Activated naive CD4-positive, alpha-beta T cell treated with anti-CD3 and anti-CD28 coated beads, Interleukin-2, amount 10 ng/mL, durations not matched to agents 7 days and 5 days (primary cell): ENCODE measurements around the gene GRIK4.

Experiments
- CTCF ChIA-PET: fragments of 350-600 bp; sonication (Branson Sonifier 250); formaldehyde crosslinking; loops from one replicate; lab custom pipeline; 2021; ENCODE audit warnings: antibody characterized with exemption; lab: Charles Lee
- DNase-seq: peaks from one replicate; pipeline ENCODE4 v3.0.0-alpha.2; 2020
- H3K27ac Mint-ChIP-seq: one replicate; pipeline ENCODE4 v1.8.0; 2021; ENCODE audit warnings: mild to moderate bottlenecking, moderate library complexity, mixed read lengths
- H3K27me3 Mint-ChIP-seq: one replicate; pipeline ENCODE4 v1.8.0; 2021; ENCODE audit warnings: mild to moderate bottlenecking, mixed read lengths
- H3K36me3 Mint-ChIP-seq: one replicate; pipeline ENCODE4 v1.8.0; 2021; ENCODE audit warnings: mixed read lengths
- H3K4me1 Mint-ChIP-seq: one replicate; pipeline ENCODE4 v1.8.0; 2021; ENCODE audit warnings: mixed read lengths
- H3K4me3 Mint-ChIP-seq: one replicate; pipeline ENCODE4 v1.8.0; 2021; ENCODE audit warnings: mild to moderate bottlenecking, moderate library complexity, mixed read lengths
- H3K9me3 Mint-ChIP-seq: one replicate; pipeline ENCODE4 v1.8.0; 2021; ENCODE audit warnings: mixed read lengths

Gene GRIK4

GRCh38 chr11:120819003-120819402, 307.5 kb downstream of the GRIK4 start:
- Mint-ChIP-seq H3K36me3 (no peaks in the 10 kb centered on the region), H3K4me3 (no peak overlapping the region), H3K27ac (no peak overlapping the region), H3K27me3 (peaks cover 38% of the 10 kb centered on the region), H3K4me1 (no peaks in the 10 kb centered on the region), H3K9me3 (no peaks in the 10 kb centered on the region)
- CTCF ChIA-PET, result interaction anchor here (0.7 kb wide), 1 partner anchor 17 kb away, joined by 3 read pairs; no protein-coding TSS in a partner anchor
- no peak for DNase-seq

GRCh38 chr11:120819437-120820365, 308.2 kb downstream of the GRIK4 start:
- CTCF ChIA-PET, result no interaction called here
- no peak for DNase-seq
- peaks cover 38% of the 10 kb centered on the region for H3K27me3 Mint-ChIP-seq
- no peaks in the 10 kb centered on the region for H3K9me3 Mint-ChIP-seq
- H3K4me3 Mint-ChIP-seq, result no peak overlapping the region
- H3K4me1 Mint-ChIP-seq, result no peaks in the 10 kb centered on the region
- H3K27ac Mint-ChIP-seq, result no peak overlapping the region
- H3K36me3 Mint-ChIP-seq, result no peaks in the 10 kb centered on the region

GRCh38 chr11:120823159-120823558, 311.6 kb downstream of the GRIK4 start:
- CTCF ChIA-PET, result interaction anchor here (0.5 to 0.9 kb wide), 2 partner anchors 21 to 137 kb away, joined by 3 to 4 read pairs; no protein-coding TSS in a partner anchor
- no peak for DNase-seq
- H3K36me3 Mint-ChIP-seq, result no peaks in the 10 kb centered on the region
- no peak overlapping the region for H3K27ac Mint-ChIP-seq
- peaks cover 29% of the 10 kb centered on the region for H3K27me3 Mint-ChIP-seq
- no peaks in the 10 kb centered on the region for H3K9me3 Mint-ChIP-seq
- no peak overlapping the region for H3K4me3 Mint-ChIP-seq
- no peaks in the 10 kb centered on the region for H3K4me1 Mint-ChIP-seq

GRCh38 chr11:120824242-120824641, 312.7 kb downstream of the GRIK4 start:
- no peak for DNase-seq
- H3K4me1 Mint-ChIP-seq, result no peaks in the 10 kb centered on the region
- H3K36me3 Mint-ChIP-seq, result no peaks in the 10 kb centered on the region
- H3K27ac Mint-ChIP-seq, result no peak overlapping the region
- H3K27me3 Mint-ChIP-seq, result peaks cover 22% of the 10 kb centered on the region
- no peak overlapping the region for H3K4me3 Mint-ChIP-seq
- no peaks in the 10 kb centered on the region for H3K9me3 Mint-ChIP-seq
- CTCF ChIA-PET, result no interaction called here

GRCh38 chr11:120827198-120827597, 315.6 kb downstream of the GRIK4 start:
- Mint-ChIP-seq H3K36me3 (no peaks in the 10 kb centered on the region), H3K27me3 (peaks cover 13% of the 10 kb centered on the region), H3K9me3 (no peaks in the 10 kb centered on the region), H3K27ac (no peak overlapping the region), H3K4me1 (no peaks in the 10 kb centered on the region), H3K4me3 (no peak overlapping the region)
- no peak for DNase-seq
- CTCF ChIA-PET, result no interaction called here

- H3K27me3 Mint-ChIP-seq, result peaks cover 19% of the 10 kb centered on the region
- no peak for DNase-seq
- no peaks in the 10 kb centered on the region for H3K4me1 Mint-ChIP-seq
- H3K9me3 Mint-ChIP-seq, result no peaks in the 10 kb centered on the region
- H3K27ac Mint-ChIP-seq, result no peak overlapping the region
- no peaks in the 10 kb centered on the region for H3K36me3 Mint-ChIP-seq
- no peak overlapping the region for H3K4me3 Mint-ChIP-seq
- CTCF ChIA-PET, result no interaction called here
Observed at GRCh38 chr11:120827820-120828219, 316.3 kb downstream of the GRIK4 start.

GRCh38 chr11:120828847-120829246, 317.3 kb downstream of the GRIK4 start:
- Mint-ChIP-seq H3K4me1 (no peaks in the 10 kb centered on the region), H3K4me3 (no peak overlapping the region), H3K27ac (no peak overlapping the region), H3K36me3 (no peaks in the 10 kb centered on the region), H3K9me3 (no peaks in the 10 kb centered on the region), H3K27me3 (peaks cover 20% of the 10 kb centered on the region)
- CTCF ChIA-PET, result no interaction called here
- DNase-seq, result no peak

- CTCF ChIA-PET, result no interaction called here
- H3K9me3 Mint-ChIP-seq, result no peaks in the 10 kb centered on the region
- peaks cover 20% of the 10 kb centered on the region for H3K27me3 Mint-ChIP-seq
Observed at GRCh38 chr11:120830085-120830620, 318.6 kb downstream of the GRIK4 start.

GRCh38 chr11:120832481-120833238, 321.1 kb downstream of the GRIK4 start:
- Mint-ChIP-seq H3K9me3 (no peaks in the 10 kb centered on the region), H3K27ac (no peak overlapping the region), H3K36me3 (no peaks in the 10 kb centered on the region), H3K27me3 (peaks cover 16% of the 10 kb centered on the region), H3K4me3 (no peak overlapping the region), H3K4me1 (no peaks in the 10 kb centered on the region)
- CTCF ChIA-PET, result no interaction called here
- no peak for DNase-seq

More at GRCh38 chr11:120830085-120830620, 318.6 kb downstream of the GRIK4 start:
- no peaks in the 10 kb centered on the region for H3K36me3 Mint-ChIP-seq
- H3K27ac Mint-ChIP-seq, result no peak overlapping the region
- H3K4me1 Mint-ChIP-seq, result no peaks in the 10 kb centered on the region
- no peak overlapping the region for H3K4me3 Mint-ChIP-seq
- DNase-seq, result no peak

GRCh38 chr11:120834686-120835210, 323.2 kb downstream of the GRIK4 start:
- Mint-ChIP-seq H3K36me3 (no peaks in the 10 kb centered on the region), H3K4me3 (no peak overlapping the region), H3K9me3 (no peaks in the 10 kb centered on the region), H3K27me3 (peaks cover 9% of the 10 kb centered on the region), H3K4me1 (no peaks in the 10 kb centered on the region), H3K27ac (no peak overlapping the region)
- CTCF ChIA-PET, result interaction anchor here (0.9 kb wide), 1 partner anchor 32 kb away, joined by 3 read pairs; no protein-coding TSS in a partner anchor
- DNase-seq, result no peak

- no peak for DNase-seq
- Mint-ChIP-seq H3K9me3 (no peaks in the 10 kb centered on the region), H3K4me1 (no peaks in the 10 kb centered on the region), H3K27ac (no peak overlapping the region), H3K4me3 (no peak overlapping the region), H3K36me3 (no peaks in the 10 kb centered on the region), H3K27me3 (peaks cover 12% of the 10 kb centered on the region)
- CTCF ChIA-PET, result interaction anchor here (0.9 kb wide), 1 partner anchor 33 kb away, joined by 3 read pairs; no protein-coding TSS in a partner anchor
Observed at GRCh38 chr11:120835601-120836228, 324.2 kb downstream of the GRIK4 start.

GRCh38 chr11:120837696-120838095, 326.1 kb downstream of the GRIK4 start:
- no peak overlapping the region for H3K27ac Mint-ChIP-seq
- H3K9me3 Mint-ChIP-seq, result no peaks in the 10 kb centered on the region
- no peaks in the 10 kb centered on the region for H3K4me1 Mint-ChIP-seq
- H3K4me3 Mint-ChIP-seq, result no peak overlapping the region
- CTCF ChIA-PET, result no interaction called here
- DNase-seq, result no peak
- peaks cover 6% of the 10 kb centered on the region for H3K27me3 Mint-ChIP-seq
- no peaks in the 10 kb centered on the region for H3K36me3 Mint-ChIP-seq

- no peak overlapping the region for H3K4me3 Mint-ChIP-seq
- peaks cover 7% of the 10 kb centered on the region for H3K27me3 Mint-ChIP-seq
- no peaks in the 10 kb centered on the region for H3K36me3 Mint-ChIP-seq
- H3K9me3 Mint-ChIP-seq, result no peaks in the 10 kb centered on the region
- H3K27ac Mint-ChIP-seq, result no peak overlapping the region
- DNase-seq, result no peak
- CTCF ChIA-PET, result no interaction called here
- H3K4me1 Mint-ChIP-seq, result no peaks in the 10 kb centered on the region
Observed at GRCh38 chr11:120839201-120839600, 327.7 kb downstream of the GRIK4 start.
